SU-DHL-6 (cell line): ENCODE results near the gene DACT3.
A peak's percentile ranks its signal among the peaks of the same experiment; 100 is the strongest.

Experiments
- H2AFZ ChIP-seq: fragments of 200-600 bp; sonication (generic); 2 replicates; pipeline ENCODE4 v1.6.1; 2014; ENCODE audit warnings: low read depth, mild to moderate bottlenecking, moderate library complexity, mixed read lengths, antibody characterized with exemption, low read length; ENCODE audit not compliant: severe bottlenecking
- H3F3A ChIP-seq: fragments of 200-600 bp; shearing (Covaris generic); 2 replicates; pipeline ENCODE4 v1.6.0; 2016; ENCODE audit warnings: antibody characterized with exemption, mild to moderate bottlenecking; ENCODE audit not compliant: insufficient read depth
- H3K27ac ChIP-seq: fragments of 200-600 bp; sonication (generic); 2 replicates; pipeline ENCODE4 v1.5.1; 2016; ENCODE audit warnings: low read depth, mild to moderate bottlenecking, low read length, moderate library complexity, mixed read lengths
- H3K27me3 ChIP-seq: fragments of 200-600 bp; sonication (generic), shearing (Covaris generic); 2 replicates; pipeline ENCODE4 v1.6.0; 2014; ENCODE audit warnings: mild to moderate bottlenecking, low read length
- H3K36me3 ChIP-seq: fragments of 200-600 bp; sonication (generic); 2 replicates; pipeline ENCODE4 v1.6.1; 2014; ENCODE audit warnings: mild to moderate bottlenecking, low read length, mixed read lengths
- H3K4me2 ChIP-seq: fragments of 300-600, 200-600 bp; shearing (Covaris generic), sonication (generic); 2 replicates; pipeline ENCODE4 v1.6.0; 2014; ENCODE audit warnings: low read length, low read depth, mild to moderate bottlenecking; ENCODE audit not compliant: poor library complexity, severe bottlenecking
- H3K4me3 ChIP-seq: fragments of 200-600 bp; sonication (generic); 2 replicates; pipeline ENCODE4 v1.5.1; 2014; ENCODE audit warnings: antibody characterized with exemption, low read length, mild to moderate bottlenecking, mixed read lengths; ENCODE audit not compliant: insufficient read depth, poor library complexity, severe bottlenecking
- H3K79me2 ChIP-seq: fragments of 200-600 bp; sonication (generic); 2 replicates; pipeline ENCODE4 v1.6.1; 2014; ENCODE audit warnings: mild to moderate bottlenecking, low read length, moderate library complexity; ENCODE audit not compliant: insufficient read depth
- H3K9ac ChIP-seq: fragments of 200-600 bp; sonication (generic); 2 replicates; pipeline ENCODE4 v1.7.0; 2014; ENCODE audit warnings: mild to moderate bottlenecking, low read length
- H3K9me2 ChIP-seq: fragments of 200-600 bp; sonication (generic); replicated peaks from 2 replicates; pipeline ENCODE4 v1.6.1; 2014; ENCODE audit warnings: low read length; ENCODE audit not compliant: insufficient read depth
- H3K9me3 ChIP-seq: fragments of 200-600 bp; sonication (generic); 2 replicates; pipeline ENCODE4 v1.6.1; 2014; ENCODE audit warnings: low read length, mixed read lengths; ENCODE audit not compliant: insufficient read depth
- H4K20me1 ChIP-seq: fragments of 200-600 bp; sonication (generic); 2 replicates; pipeline ENCODE4 v1.6.1; 2014; ENCODE audit warnings: low read depth, mild to moderate bottlenecking, antibody characterized with exemption, low read length, moderate library complexity, mixed read lengths
- CTCF ChIP-seq: fragments of 200-600 bp; sonication (generic); IDR thresholded peaks from one replicate; pipeline ENCODE4 v1.5.1; 2017; ENCODE audit warnings: antibody characterized with exemption, mild to moderate bottlenecking, low read length, moderate library complexity; ENCODE audit not compliant: insufficient read depth, poor library complexity, severe bottlenecking
- EZH2phosphoT487 ChIP-seq: fragments of 200-600 bp; sonication (generic), shearing (Covaris generic); conservative IDR thresholded peaks from 2 replicates; pipeline ENCODE4 v1.6.1; 2018; ENCODE audit warnings: mild to moderate bottlenecking, antibody characterized with exemption, low read length, moderate library complexity, mixed read lengths

The DACT3 gene

GRCh38 chr19:46601318-46602224, 59.4 kb downstream of the DACT3 start, which contains the start of gene CALM3:
Gene CALM3 (plus strand): TSS chr19:46601330. CDS start chr19:46601435, 105 bp downstream.
- peak within 1 kb of the TSS; percentile 94 for H2AFZ ChIP-seq
- H3K79me2 ChIP-seq = peaks cover 47% of the 10 kb centered on the region
- peak within 1 kb of the TSS; percentile 98 for H3K9ac ChIP-seq
- H3K4me2 ChIP-seq = peak within 1 kb of the TSS; percentile 93
- no peaks in the 10 kb centered on the region for H3K9me3 ChIP-seq
- no peaks in the 10 kb centered on the region for H4K20me1 ChIP-seq
- H3K27me3 ChIP-seq = no peaks in the 10 kb centered on the region
- TF ChIP-seq CTCF = no peak
- no peak for TF ChIP-seq EZH2phosphoT487
- H3K27ac ChIP-seq = peak within 1 kb of the TSS; percentile 93
- H3K36me3 ChIP-seq = no peaks in the 10 kb centered on the region
- H3F3A ChIP-seq = peaks cover 6% of the 10 kb centered on the region
- H3K9me2 ChIP-seq = no peaks in the 10 kb centered on the region
- peak within 1 kb of the TSS; percentile 100 for H3K4me3 ChIP-seq

GRCh38 chr19:46600384-46601317, 60.3 kb downstream of the DACT3 start:
- Histone ChIP-seq H3K79me2 (peaks cover 44% of the 10 kb centered on the region), H3K9me3 (no peaks in the 10 kb centered on the region), H4K20me1 (no peaks in the 10 kb centered on the region), H3K4me3 (peak overlapping the region; percentile 100), H3K9ac (peak overlapping the region; percentile 98), H3K4me2 (peak overlapping the region; percentile 93), H3F3A (peaks cover 6% of the 10 kb centered on the region), H3K36me3 (no peaks in the 10 kb centered on the region), H2AFZ (peak overlapping the region; percentile 94), H3K27ac (peak overlapping the region; percentile 93), H3K9me2 (no peaks in the 10 kb centered on the region), H3K27me3 (no peaks in the 10 kb centered on the region)
- no peak for TF ChIP-seq EZH2phosphoT487
- TF ChIP-seq CTCF = no peak

- H3K27ac ChIP-seq = no peak overlapping the region
- peak overlapping the region; percentile 94 for H2AFZ ChIP-seq
- TF ChIP-seq CTCF (no peak), EZH2phosphoT487 (no peak)
- no peaks in the 10 kb centered on the region for H4K20me1 ChIP-seq
- H3F3A ChIP-seq = peaks cover 6% of the 10 kb centered on the region
- H3K4me2 ChIP-seq = peak overlapping the region; percentile 57
- H3K79me2 ChIP-seq = peaks cover 36% of the 10 kb centered on the region
- H3K9me3 ChIP-seq = no peaks in the 10 kb centered on the region
- no peaks in the 10 kb centered on the region for H3K9me2 ChIP-seq
- no peaks in the 10 kb centered on the region for H3K27me3 ChIP-seq
- H3K9ac ChIP-seq = peak overlapping the region; percentile 98
- peak overlapping the region; percentile 100 for H3K4me3 ChIP-seq
- no peaks in the 10 kb centered on the region for H3K36me3 ChIP-seq
These were observed 61.1 kb downstream of the DACT3 start for GRCh38 chr19:46599716-46600373.
